ENCODE results near the gene GPD2.
"Not testable (repeated sequence)": the region's sequence is repeated elsewhere in the genome, so short reads cannot be mapped to it uniquely, and the experiment has no call there.

The GPD2 gene

DNA sequence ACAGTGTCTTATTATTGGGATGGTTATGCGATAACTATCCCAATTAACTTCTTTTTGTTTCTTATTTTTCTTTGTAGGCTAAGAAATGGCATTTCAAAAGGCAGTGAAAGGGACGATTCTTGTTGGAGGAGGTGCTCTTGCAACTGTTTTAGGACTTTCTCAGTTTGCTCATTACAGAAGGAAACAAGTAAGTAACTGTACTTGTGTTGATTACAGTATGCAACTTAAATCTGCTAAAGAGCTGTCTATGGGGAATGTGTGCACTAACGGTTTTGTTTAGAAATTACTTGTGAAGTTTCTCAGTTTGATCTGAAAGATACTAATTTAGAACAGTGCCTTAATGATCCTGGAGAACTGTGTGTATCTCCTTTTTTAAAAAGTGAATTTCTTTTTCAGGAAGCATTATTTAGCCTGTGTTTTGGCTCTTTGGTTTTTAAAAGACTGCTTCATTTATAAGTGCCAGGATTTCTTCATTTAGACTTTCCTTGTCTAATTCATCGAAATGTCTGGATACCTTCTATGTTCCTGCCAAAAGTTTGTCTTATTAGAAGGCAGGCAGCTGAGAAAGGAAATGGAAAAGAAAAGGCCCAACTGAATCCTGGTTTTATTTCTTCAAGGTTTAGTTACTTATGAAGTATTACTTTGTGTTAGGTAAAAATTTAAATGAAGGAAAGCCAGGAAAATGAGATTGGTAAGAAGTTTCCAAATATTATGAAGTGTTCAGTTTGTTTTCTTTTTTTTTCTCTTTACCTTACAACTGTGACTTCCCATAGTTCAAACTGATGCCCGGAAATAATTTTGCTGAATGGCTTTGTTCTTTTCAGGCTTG, 40.1 kb downstream of the GPD2 start:
- DNase-seq (ENCODE audit: low read depth) = no peak

DNA sequence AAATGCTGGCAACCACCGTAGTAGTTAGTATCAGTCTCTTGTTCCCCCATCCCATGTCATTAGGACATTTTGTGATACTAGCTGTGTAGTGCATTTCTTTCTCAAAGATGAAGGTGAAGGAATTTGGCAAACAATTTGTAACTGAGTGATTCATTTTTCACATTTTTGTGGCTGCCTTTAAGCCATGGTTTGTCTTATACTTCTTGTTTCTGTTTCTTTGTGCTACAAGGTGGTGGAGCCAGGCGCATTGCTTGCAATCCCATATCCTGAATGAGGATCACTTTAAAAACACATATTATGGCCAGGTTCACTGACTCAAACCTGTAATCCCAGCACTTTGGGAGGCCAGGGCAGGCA, 40.6 kb downstream of the GPD2 start:
- peak; percentile 19 for DNase-seq (ENCODE audit: low read depth)

DNA sequence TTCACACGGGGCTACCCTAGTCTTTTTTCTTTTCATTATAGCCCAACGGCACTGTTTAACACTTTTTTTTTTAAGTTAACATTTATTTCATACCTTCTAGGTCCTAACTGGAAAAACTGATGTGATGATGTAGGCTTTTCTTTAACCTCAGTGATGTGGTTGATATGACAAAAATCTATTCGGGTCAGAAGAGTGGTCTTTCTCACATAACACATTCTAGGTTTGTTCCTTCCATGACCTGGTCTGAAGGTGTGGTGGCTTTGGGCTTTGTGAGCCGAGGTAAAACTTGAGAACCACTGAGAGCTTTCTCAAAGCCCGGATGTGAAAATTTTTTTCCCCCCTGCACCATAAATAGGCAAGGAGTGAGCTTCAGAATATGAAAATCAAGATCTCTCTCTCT, 44.2 kb downstream of the GPD2 start:
- DNase-seq (ENCODE audit: low read depth) = no peak

DNA sequence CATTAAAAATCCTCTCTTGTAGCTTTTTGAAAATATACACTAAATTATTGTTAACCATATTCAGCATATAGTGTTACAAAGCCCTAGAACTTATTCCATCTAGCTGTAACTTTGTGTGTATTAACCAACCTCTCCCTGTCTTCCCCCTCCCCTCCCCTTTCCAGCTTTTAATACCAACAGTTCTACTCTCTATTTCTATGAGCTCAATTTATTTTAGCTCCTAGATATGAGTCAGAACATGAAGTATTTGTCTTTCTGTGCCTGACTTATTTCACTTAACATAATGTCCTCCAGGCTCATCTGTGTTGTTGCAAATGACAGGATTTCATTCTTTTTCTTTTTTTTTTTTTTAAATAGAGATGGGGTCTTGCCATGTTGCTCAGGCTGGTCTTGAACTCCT, 45.1 kb downstream of the GPD2 start:
- DNase-seq (ENCODE audit: low read depth) = no peak

DNA sequence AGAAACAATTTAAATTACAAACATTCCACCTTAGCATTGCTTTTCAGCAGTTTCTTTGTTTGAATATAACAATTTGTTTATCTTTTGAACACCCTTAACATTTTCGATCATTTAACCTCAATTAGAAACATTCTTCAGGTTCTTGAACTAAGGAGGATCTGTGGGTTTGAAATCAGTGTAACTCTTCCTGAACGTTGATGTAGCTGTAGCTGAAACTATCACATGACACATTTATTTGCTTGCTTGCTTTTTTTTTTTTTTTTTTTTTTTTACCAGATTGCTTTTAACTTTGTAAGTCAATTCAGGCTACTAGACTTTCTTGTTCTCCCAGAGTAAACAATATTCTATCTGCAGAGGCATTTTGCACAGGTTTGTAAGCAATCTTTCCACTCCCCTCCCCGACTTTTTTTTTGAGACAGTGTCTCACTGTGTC, 47.6 kb downstream of the GPD2 start:
- DNase-seq (ENCODE audit: low read depth) = no peak

DNA sequence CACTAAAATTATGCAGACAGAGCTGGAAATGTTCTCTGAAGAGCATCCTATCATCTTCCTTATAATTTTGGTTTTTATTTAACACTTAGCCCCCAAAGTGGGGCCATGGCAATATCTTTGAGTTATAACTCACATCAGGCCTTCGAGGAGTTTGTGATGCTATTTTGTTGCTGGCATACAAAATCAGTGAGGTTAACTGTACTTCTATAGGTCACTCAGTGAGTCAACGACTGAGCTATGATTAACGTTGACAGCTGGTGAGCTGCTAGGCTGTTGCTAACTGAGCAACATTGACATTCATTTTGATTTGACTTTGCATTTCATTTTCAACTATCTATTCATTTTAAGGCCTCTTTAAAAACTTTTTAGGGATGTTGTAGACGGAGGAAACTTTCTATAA, 50.0 kb downstream of the GPD2 start:
- no peak for DNase-seq (ENCODE audit: low read depth)

DNA sequence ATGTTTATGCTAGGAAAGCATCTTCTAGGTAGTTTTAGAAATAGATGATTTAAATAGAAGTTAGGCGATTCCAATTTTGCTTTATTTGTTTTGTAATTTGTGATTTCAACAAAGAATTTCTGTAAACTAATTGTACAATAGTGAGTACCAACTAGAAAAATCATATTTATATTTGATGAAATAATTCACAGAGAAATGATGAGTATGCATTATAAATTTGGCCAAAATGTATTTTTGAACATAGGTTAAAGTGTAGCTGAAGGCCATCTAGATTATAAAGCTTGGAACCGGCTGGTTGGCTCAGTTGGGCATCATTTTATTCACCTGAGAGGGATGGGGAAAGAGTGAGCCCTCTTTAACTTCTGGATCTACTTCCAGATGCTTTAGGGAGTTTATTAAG, 50.4 kb downstream of the GPD2 start:
- DNase-seq (ENCODE audit: low read depth) = no peak

DNA sequence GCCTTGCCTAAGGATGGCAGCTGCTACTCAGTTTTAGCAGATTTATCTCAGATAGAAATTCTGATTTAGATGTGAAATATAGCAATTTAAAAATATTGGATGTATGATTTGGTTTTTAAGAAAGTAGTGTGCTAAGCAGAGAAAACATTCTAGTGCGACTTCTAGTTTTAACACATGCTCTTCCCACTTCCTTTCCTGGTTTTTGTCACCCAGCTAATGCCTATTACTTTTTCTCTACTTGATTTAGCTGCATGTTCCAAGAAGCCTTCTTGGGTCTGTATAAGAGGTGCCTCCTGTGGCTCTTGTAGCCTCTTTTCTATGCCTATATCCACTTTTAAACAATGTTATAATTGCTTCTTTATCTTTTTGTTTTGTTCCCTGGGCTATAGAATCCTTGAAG, 53.0 kb downstream of the GPD2 start:
- no peak for DNase-seq (ENCODE audit: low read depth)

DNA sequence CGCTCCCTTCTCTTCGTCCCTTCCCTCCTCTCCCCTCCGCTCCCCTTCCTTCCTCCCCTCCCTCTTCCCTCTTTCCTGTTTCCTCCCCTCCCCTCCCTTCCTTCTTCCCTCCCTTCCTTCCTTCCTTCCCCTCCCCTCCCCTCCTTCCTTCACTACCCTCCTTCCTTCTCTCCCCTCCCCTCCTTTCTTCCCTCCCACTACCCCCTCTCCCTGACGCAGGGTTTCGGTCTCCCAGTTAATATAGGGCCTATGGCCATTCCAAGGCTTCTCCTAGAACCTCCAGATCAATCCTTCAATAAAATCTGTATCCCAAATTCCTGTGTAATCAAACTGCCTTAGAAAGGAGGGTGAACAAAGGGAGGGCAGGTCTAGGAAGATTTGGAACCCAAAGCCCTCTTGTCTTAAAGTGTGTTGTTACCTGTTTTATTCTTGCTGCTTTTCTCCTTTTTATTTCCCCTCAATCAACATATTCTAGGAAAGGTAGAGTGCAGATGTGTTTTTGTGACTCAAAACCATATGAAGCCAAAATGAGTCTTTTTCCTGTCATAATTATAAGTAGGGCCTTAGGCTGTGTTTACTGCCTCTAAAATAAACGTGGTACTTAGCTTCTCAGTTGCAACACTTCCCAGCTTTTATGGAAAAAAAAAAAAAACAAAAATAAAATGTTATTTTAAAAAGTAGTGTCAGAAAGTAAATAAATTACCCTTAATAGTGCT, 53.7 kb downstream of the GPD2 start:
- no peak for DNase-seq (ENCODE audit: low read depth)

DNA sequence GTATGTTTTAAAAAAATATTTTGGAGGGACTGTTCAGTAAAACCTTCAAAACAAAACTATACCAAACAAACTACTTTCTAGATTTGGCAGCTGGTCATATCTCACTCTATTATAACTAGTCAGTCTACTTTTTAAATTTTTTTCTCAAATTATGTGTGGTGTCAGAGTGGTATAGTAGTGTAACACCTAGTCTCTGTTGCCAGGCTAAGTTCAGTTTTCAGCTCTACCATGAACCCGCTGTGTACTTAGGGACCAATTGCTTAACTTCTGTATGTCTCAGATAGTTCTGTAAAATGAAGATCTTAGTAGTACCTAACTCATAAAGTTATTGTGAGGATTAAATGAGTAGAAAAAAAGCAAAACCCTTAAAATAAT, 54.3 kb downstream of the GPD2 start:
- DNase-seq (ENCODE audit: low read depth) = no peak

DNA sequence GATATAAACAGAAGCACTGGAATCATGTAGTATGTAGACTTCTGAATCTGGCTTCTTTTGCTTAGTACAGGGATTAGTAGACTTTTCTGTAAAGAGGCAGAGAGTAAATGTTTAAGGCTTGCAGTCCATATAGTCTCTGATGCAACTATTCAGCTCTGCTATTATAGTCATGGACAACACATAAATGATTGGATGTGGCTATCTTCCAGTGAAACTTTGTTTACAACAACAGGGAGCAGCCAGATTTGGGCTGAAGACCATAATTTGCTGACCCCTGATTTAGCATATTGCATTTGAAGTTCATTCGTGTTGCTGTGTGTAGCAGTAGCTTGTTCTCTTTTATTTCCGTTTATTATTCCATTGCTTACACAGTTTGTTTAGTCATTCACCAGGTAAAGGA, 55.0 kb downstream of the GPD2 start:
- DNase-seq (ENCODE audit: low read depth) = no peak

DNA sequence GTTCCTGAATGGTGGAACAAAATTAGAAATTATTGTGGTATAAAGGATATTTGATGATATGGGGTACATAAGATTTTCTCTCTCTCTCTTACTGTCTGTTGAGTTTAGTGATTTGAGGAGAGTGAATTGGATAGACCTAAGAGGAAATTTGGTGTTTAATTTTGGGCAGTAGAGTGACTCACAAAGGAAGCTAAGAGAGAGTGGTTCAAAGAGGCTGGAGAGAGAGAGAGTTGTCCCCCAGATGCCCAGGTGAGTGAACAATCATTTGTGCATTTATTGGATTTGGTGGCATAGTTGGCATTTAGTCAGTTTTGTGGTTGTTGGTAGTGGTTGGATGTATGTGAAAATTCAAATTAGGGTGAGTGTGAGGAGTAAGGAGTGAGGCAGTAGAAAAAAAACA, 56.8 kb downstream of the GPD2 start:
- no peak for DNase-seq (ENCODE audit: low read depth)

DNA sequence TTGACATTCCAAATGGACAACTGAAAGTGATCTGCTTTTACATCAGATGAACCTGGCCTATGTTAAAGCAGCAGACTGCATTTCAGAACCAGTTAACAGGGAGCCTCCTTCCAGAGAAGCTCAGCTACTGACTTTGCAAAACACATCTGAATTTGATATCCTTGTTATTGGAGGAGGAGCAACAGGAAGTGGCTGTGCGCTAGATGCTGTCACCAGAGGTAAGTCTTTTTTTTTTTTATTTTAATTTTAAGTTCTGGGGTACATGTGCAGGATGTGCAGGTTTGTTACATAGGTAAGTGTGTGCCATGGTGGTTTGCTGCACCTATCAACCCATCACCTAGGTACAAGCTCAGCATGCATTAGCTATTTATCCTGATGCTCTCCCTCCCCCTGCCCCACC, 59.8 kb downstream of the GPD2 start:
- not testable (repeated sequence) for DNase-seq (ENCODE audit: low read depth)

DNA sequence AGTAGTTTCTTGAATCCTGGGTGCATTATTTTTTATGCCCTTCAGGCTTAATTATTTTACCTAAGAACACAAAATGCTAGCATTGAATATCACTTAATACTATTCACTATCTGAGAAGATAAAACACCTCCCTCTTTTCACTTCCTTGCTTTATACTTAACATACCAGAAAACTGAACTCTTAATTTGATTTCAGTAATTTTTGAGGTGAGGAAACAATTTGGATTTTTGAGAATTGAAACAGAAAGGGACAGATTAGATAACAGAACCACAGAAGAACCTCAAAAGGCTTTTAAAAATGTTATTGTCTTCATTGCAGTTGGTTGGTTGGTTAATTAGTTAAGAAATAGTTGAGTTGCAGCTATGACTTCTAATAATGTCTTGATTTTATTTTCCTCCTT, 69.5 kb downstream of the GPD2 start:
- no peak for DNase-seq (ENCODE audit: low read depth)

DNA sequence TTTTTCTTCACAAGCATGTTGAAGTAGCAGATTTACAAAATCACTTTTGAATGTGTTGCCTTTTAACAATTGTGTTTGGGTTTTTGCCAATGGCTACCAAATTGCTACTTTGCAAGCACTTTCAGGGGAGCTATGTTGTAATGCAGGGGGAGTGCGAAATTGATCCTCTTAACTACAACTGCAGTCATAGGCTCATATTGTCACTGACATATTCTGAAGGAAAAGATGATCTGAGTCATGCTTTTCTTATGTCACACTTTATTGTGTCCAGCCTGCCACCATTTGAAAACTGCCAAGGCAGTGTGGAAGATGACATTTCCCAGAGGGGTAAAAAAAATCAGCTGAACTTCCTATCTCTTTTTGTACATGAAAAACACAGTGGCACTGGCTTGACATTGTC, 74.9 kb downstream of the GPD2 start:
- no peak for DNase-seq (ENCODE audit: low read depth)

DNA sequence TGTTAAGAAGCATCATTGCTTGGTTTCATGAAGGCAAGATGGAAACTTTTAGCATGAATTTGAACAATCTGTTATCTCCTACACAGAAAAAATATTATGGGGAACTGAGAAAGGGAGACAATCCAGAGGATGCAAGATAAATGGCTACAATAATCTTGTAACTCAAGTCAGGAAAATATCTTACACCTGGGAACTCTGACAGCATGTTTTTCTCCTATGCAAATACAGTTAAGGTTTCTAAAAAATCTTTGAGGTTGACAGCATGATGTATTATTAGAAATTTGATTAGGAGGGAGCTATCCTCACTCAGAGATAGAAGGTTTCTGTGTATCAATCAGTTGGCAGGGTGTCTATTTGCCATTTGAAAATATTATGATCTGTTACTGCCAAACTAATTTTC, 75.6 kb downstream of the GPD2 start:
- no peak for DNase-seq (ENCODE audit: low read depth)

DNA sequence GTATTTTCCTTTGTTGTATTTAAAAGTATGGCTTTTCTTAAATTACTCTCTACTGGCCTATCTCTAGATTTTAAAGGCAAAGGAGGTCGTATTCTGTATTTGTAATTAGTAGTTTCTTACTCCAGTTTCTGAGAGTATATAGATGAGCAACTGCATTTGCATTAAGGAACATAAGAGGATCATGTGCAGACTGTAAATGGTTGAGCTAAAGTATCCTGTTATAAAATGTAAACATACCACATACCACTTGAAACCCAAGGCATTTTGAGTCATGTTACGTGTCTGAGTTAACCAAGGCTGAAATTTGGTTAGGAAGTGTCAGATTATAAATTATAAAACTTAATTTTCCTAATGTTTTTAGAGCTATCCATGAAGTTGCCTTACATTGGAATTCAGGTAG, 76.3 kb downstream of the GPD2 start:
- no peak for DNase-seq (ENCODE audit: low read depth)

DNA sequence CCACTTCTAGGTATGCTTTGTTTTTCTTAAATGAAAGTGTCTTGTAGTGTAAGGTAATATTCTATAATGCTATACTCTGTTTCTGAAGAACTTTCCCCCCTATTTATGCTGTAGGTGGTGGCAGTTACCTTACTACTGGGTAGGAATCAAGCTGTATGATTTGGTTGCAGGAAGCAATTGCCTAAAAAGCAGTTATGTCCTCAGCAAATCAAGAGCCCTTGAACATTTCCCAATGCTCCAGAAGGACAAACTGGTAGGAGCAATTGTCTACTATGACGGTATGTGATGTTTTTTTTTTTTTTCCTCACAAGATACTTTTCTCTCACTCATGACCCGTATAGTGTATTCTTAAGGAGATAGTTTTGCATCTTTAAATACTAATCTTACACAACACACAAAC, 77.0 kb downstream of the GPD2 start:
- no peak for DNase-seq (ENCODE audit: low read depth)

DNA sequence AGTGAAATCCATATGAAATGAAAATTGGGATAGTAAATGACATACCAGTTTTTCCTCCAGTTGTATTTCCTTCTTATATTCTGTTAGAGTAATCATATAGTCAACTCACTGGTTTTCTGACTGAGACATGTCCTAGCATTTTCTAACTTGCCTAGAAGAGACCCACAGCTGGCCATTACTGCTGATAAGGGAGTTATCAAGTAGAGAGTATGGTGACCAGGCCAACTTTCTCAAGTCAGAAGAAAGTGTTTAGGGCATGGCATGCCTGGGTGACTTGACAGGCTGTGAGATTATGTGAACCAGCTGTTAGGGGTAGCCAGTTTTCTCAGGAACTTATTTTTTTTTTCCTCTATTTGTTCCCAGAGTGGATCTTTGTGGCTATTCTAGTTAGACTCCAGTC, 81.2 kb downstream of the GPD2 start:
- DNase-seq (ENCODE audit: low read depth) = no peak

DNA sequence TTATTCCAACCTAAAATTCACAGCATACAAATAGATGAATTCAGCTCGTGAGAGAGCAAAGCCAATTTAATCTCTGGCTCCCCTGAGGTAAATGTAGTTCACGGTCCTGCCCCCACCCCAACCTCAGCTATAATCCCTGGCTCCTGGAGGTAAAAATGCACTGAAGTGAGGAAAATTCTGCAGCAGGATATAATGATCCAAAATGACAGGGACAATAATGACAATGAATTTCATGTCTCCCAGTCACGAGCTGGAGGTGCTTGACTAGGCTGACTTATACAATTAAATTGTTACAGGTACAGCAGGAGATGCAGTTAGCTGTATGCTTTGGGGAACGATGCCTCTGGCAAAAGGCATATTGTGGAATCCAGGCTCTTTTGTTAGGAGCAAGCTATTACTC, 82.0 kb downstream of the GPD2 start:
- DNase-seq (ENCODE audit: low read depth) = no peak

DNA sequence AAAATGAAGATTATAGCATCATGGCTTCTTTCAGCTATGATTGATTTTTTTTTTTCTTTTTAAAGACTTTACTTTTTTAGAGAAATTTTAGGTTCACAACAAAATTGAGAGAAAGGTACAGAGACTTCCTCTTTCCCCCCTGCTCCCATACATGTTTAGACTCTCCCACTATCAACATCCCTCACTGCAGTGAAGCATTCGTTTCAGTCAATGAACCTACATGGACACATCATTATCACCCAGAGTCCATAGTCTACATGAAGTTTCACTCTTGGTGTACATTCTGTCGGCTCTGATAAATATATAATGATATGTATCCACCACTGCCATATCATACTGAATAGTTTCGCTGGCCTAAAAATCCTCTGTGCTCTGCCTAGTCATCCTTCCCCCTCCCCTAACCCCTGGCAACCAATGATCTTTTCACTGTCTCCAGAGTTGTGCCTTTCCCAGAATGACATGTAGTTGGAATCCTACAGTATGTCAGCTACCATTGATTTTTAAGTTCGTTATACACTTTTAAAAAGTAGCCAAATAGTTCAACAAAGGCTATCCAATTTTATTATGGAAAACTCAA, 86.8 kb downstream of the GPD2 start:
- DNase-seq (ENCODE audit: low read depth) = no peak

DNA sequence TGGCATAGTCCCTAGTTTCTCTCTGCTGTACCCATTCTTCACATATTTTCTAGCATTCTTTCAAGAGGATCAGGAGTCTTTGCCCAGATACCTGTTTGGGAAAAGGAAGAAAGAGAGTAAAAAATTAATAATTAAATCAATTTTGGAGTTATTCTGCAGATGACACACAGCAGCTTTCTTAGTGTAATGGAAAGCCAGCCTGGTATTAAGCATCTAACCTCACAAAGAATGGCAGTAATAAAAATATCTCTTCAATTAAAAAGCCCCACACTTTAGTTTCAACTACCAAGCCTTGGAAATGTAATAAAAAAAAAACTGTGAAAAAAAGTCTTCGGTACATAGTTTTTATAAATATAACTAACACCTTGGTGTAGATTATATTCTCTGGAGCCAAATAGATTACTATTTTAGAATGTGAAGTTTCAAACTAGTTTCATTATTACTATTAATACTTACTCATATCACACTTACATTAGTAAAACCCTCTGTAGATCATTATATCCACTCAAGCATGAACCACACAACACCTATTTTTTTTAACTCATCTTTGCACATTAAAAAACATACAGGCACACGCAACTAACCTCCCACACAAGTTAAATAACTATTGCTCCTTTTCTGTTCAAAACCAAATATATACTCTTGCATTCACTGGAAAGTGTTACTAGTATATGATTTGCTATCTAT, 90.9 kb downstream of the GPD2 start:
- no peak for DNase-seq (ENCODE audit: low read depth)

DNA sequence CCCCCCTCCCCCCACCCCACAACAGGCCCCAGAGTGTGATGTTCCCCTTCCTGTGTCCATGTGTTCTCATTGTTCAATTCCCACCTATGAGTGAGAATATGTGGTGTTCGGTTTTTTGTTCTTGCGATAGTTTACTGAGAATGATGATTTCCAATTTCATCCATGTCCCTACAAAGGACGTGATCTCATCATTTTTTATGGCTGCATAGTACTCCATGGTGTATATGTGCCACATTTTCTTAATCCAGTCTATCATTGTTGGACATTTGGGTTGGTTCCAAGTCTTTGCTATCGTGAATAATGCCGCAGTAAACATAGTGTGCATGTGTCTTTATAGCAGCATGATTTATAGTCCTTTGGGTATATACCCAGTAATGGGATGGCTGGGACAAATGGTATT, 92.4 kb downstream of the GPD2 start:
- DNase-seq (ENCODE audit: low read depth) = not testable (repeated sequence)
